Lower leg skin (tissue), 3 donors: ENCODE data around the gene NAALADL2.

Source experiments
- POLR2A ChIP-seq, 2 donors: fragments of 450-650 bp; IDR thresholded peaks; one replicate each; pipeline ENCODE4 v1.6.1; 2016 to 2017; ENCODE audit warnings: antibody characterized with exemption in 2 of 2, mild to moderate bottlenecking in 1 of 2, moderate library complexity in 1 of 2
- TF ChIP-seq, protein P1 (sequence below), 3 donors: fragments of 450-650 bp; IDR thresholded peaks; one replicate each; pipeline ENCODE4 v1.5.1; 2016; ENCODE audit warnings: antibody characterized with exemption in 3 of 3, mild to moderate bottlenecking in 3 of 3, moderate library complexity in 2 of 3

GRCh38 chr3:175805825-175806224 lies 946.7 kb downstream of the NAALADL2 start:
- TF ChIP-seq, protein P1, sequence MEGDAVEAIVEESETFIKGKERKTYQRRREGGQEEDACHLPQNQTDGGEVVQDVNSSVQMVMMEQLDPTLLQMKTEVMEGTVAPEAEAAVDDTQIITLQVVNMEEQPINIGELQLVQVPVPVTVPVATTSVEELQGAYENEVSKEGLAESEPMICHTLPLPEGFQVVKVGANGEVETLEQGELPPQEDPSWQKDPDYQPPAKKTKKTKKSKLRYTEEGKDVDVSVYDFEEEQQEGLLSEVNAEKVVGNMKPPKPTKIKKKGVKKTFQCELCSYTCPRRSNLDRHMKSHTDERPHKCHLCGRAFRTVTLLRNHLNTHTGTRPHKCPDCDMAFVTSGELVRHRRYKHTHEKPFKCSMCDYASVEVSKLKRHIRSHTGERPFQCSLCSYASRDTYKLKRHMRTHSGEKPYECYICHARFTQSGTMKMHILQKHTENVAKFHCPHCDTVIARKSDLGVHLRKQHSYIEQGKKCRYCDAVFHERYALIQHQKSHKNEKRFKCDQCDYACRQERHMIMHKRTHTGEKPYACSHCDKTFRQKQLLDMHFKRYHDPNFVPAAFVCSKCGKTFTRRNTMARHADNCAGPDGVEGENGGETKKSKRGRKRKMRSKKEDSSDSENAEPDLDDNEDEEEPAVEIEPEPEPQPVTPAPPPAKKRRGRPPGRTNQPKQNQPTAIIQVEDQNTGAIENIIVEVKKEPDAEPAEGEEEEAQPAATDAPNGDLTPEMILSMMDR (IDR thresholded peaks at IDR 0.05): no peak
- no peak for TF ChIP-seq POLR2A (IDR thresholded peaks at IDR 0.05)
